Measurements from ENCODE around the gene GGT5.

DNA sequence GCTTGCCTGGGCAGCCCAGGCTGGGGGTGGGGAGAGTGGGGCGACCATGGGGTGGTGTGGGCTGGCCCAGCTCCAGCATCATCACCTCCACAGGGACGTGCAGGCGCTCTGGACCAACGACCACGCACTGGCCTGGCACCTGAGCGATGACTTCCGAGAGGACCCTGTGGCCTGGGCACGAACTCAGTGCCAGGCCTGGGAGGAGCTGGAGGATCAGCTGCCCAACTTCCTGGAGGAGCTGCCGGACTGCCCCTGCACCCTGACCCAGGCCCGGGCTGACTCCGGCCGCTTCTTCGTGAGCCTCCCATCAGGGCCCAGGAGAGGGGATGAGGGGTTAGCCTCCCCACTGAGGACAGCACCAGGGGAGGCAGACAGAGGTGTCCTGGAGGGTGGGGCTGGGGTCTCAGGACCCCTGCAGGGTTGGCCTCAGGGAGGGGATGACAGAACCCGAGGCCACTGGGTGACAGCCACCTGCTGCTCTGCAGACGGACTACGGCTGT, 59.8 kb downstream of the GGT5 start:
- TF ChIP-seq EZH2phosphoT487 (IDR thresholded peaks at IDR 0.05; ENCODE audit: low read depth): no peak
- TF ChIP-seq, protein P1, sequence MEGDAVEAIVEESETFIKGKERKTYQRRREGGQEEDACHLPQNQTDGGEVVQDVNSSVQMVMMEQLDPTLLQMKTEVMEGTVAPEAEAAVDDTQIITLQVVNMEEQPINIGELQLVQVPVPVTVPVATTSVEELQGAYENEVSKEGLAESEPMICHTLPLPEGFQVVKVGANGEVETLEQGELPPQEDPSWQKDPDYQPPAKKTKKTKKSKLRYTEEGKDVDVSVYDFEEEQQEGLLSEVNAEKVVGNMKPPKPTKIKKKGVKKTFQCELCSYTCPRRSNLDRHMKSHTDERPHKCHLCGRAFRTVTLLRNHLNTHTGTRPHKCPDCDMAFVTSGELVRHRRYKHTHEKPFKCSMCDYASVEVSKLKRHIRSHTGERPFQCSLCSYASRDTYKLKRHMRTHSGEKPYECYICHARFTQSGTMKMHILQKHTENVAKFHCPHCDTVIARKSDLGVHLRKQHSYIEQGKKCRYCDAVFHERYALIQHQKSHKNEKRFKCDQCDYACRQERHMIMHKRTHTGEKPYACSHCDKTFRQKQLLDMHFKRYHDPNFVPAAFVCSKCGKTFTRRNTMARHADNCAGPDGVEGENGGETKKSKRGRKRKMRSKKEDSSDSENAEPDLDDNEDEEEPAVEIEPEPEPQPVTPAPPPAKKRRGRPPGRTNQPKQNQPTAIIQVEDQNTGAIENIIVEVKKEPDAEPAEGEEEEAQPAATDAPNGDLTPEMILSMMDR (IDR thresholded peaks at IDR 0.05; ENCODE audit: low read depth, low read length): no peak

Data from OCI-LY3 (cell line).